GM19438 (cell line): Measurements from ENCODE around the gene ZSWIM6.
A peak's percentile ranks its signal among the peaks of the same experiment; 100 is the strongest.

Experiments used
- ATAC-seq: cut with Tn5 transposase; IDR thresholded peaks from one replicate; pipeline ENCODE4 v1.9.1; 2021; ENCODE audit warnings: low read depth; ENCODE audit not compliant: unreplicated experiment

Gene ZSWIM6

GRCh38 chr5:61331407-61332357, at the start of gene ZSWIM6:
Gene ZSWIM6, plus strand, starts transcription at chr5:61332258. Its CDS starts 15 bp downstream, at chr5:61332273.
- peak; percentile 65 for ATAC-seq

GRCh38 chr5:61283471-61283870, 48.6 kb upstream of the ZSWIM6 start:
- ATAC-seq, result no peak

GRCh38 chr5:61285531-61285930, 46.5 kb upstream of the ZSWIM6 start:
- no peak for ATAC-seq

GRCh38 chr5:61286446-61287132, 45.5 kb upstream of the ZSWIM6 start:
- no peak for ATAC-seq

GRCh38 chr5:61287474-61287873, 44.6 kb upstream of the ZSWIM6 start:
- ATAC-seq, result no peak

GRCh38 chr5:61289241-61289640, 42.8 kb upstream of the ZSWIM6 start:
- no peak for ATAC-seq

- no peak for ATAC-seq
Observed at GRCh38 chr5:61289669-61290306, 42.3 kb upstream of the ZSWIM6 start.

GRCh38 chr5:61290791-61291210, 41.3 kb upstream of the ZSWIM6 start:
- no peak for ATAC-seq

GRCh38 chr5:61292062-61292657, 39.9 kb upstream of the ZSWIM6 start:
- ATAC-seq, result no peak

GRCh38 chr5:61293071-61293470, 39.0 kb upstream of the ZSWIM6 start:
- ATAC-seq, result no peak

- ATAC-seq, result no peak
Observed at GRCh38 chr5:61293873-61294272, 38.2 kb upstream of the ZSWIM6 start.

- ATAC-seq, result no peak
Observed at GRCh38 chr5:61295365-61295764, 36.7 kb upstream of the ZSWIM6 start.

GRCh38 chr5:61298066-61298465, 34.0 kb upstream of the ZSWIM6 start:
- ATAC-seq, result no peak

GRCh38 chr5:61298580-61298979, 33.5 kb upstream of the ZSWIM6 start:
- ATAC-seq, result no peak

- no peak for ATAC-seq
Observed at GRCh38 chr5:61299261-61299681, 32.8 kb upstream of the ZSWIM6 start.

GRCh38 chr5:61301341-61302199, 30.5 kb upstream of the ZSWIM6 start:
- no peak for ATAC-seq

GRCh38 chr5:61302200-61302563, 29.9 kb upstream of the ZSWIM6 start:
- ATAC-seq, result no peak

GRCh38 chr5:61303346-61303745, 28.7 kb upstream of the ZSWIM6 start:
- no peak for ATAC-seq

- ATAC-seq, result no peak
Observed at GRCh38 chr5:61304590-61305381, 27.3 kb upstream of the ZSWIM6 start.
